Dermis microvascular lymphatic vessel endothelial cell (primary cell): ENCODE data around the gene C12orf60. TPM values are rescaled to one million over a fixed set of nuclear protein-coding genes. Genes with fewer than 3 reads are reported as not detected.
A peak's percentile ranks its signal among the peaks of the same experiment; 100 is the strongest.

ENCODE experiments used
- DNase-seq, 2 donors: peaks; one replicate each; pipeline versions ENCODE4 v3.0.0 to v3.0.0-alpha.2; 2010; ENCODE audit warnings: low read depth in 2 of 2
- total RNA-seq: library from RNA; depleted of rRNA; stranded (reverse); fragments of >200 nt; gene quantifications from 2 replicates; pipeline ENCODE4 v1.2.1, GENCODE V29; 2014

The C12orf60 gene
- total RNA-seq, 1 donor from 2014 or later = 0.77 TPM

DNA sequence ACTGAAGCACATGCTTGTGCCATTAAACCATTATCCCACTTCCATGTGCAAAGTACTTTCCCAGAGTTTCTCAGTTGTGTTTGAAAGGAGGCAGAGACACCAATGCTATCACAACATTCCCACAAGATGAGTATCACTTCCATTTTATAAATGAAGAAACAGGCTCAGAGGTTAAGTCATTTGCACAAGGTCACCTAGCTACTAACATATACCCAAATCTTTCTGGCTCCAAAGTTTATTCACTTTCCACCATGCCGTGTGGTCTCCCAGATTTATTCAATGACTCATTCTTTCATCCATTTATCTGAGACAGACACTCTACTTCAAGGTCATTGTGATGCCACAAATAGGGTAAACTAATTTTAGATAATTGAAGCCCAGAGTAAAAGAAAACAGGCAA, 30.5 kb downstream of the C12orf60 start:
- peak in 1 of 2 donors; percentile 21 for DNase-seq

DNA sequence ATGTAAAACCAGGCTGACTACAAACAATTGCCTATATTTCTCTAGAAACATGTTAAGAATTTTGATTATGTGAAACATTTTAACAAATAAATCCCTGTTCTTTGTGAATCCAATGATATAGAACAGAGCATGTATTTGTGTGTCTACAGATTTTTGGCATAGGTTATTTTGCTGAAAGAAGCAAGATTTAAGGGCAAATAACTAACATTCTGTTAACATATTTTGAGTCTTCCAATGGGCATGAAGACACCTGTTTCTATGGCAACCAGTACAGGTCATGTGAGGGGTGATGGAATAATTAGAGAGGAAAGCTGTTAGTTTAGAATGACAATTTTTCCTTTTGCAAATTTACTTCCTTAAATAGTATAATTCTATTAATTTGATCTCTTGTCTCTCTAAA, 31.0 kb downstream of the C12orf60 start:
- DNase-seq = no peak

DNA sequence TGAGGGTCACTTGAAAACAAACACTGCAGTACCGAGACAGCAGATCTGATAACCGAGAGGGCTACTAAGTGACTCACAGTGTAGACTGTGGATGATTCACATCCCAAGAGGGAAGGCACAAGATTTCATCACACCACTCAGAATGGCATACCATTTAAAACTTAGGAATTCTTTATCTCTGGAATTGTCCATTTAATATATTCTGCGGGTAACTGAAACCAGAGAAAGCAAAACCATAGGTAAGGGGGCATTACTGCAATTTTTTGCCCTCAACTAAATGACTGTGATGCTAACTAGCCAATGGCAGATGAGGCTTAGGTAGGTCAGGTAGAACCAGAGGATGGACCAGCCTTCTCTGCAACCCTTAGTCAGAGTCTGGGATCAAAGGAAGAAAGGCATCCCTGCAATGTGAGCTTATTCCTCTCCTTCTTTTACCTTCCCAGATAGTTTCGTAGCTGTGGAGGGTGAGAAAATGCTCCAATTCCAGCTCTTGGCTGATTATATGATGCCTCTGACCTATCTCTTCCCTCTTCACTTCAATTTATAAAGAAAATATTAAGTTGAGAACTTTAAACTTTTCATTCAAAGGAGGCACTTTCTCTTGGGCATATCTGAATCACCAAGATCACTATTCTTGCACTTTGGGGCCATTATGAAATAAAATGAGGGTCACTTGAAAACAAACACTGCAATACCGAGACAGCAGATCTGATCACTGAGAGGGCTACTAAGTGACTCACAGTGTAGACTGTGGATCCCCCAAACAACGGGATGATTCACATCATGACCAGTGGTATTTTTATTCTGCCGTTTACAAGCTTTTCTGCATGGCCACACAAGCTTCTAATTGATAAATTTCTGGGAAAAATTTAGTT, 33.1 kb downstream of the C12orf60 start:
- peak in 1 of 2 donors; percentile 89 for DNase-seq

- no peak for DNase-seq
These were observed 35.8 kb downstream of the C12orf60 start for GRCh38 chr12:14839262-14839661.

GRCh38 chr12:14840616-14841015, 37.1 kb downstream of the C12orf60 start:
- no peak for DNase-seq

- peak; percentile 95 to 97 for DNase-seq
These were observed 38.3 kb downstream of the C12orf60 start for GRCh38 chr12:14841761-14842160.

- no peak for DNase-seq
These were observed 38.8 kb downstream of the C12orf60 start for GRCh38 chr12:14842315-14842714.

DNA sequence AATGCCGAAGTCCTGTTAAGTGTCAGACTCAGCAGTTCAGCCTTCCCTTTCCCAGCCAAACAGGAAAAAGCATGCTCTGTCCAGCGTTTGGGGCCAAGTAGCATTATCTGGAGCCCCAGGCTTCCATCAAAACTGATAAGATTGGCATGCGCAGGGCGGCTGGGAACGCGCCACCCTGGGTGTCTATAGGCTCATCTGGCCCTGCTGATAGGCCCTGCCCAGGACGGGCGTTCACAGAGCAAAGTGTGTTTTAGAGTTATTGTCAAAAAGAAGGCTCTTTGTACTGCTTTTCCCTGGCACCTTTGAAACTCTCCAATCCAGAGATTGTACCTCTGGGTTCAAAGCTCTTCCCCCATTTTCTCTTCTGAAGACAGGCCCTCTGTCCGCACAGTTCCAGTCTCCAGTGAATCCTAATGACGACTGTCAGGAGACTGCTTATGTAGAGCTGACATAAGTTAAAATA, 40.0 kb downstream of the C12orf60 start, which contains the start of gene ART4:
Gene ART4, minus strand, starts transcription at position 102 of the 463 bp plus-strand sequence. CDS start 413 bp downstream, outside the sequence.
- peak; percentile 93 to 96 for DNase-seq

DNA sequence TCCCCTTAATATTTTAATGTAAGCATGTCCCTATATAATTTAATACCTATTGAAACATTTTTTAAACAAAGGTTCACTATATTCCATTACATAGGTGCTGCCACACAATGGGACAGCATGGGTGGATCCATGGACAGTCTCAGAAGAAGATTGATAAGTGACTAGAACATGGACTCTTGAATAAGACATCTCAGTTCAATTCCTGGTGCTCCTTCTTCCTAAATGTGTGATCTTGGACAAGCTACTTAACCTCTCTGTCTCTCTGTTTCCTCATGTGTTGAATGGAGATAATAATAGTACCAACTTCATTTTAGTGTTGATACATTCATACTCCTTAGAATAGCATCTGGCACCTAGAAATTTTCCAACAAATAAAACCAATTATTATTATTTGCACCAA, 40.9 kb downstream of the C12orf60 start:
- DNase-seq = no peak

DNA sequence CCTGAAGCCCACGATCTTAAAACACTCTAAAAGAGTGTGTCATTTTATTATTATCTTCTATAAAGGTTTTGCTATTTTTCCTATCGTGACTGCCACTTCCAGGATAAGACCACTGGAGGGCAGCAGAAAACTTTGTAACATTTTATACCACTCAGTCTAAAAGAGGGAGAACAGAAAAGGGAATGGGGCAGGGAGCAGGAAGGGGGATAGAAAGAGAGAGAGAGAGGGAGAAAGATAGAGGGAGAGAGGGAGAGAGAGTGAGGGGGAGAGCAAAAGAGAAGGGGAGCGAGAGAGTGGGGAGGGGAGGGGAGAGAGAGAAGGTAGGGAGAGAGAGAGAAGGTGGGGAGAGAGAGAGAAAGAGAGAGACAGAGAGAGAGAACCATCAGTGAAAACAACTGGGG, 41.9 kb downstream of the C12orf60 start:
- DNase-seq = peak; percentile 63 to 79

GRCh38 chr12:14846042-14846587, 42.6 kb downstream of the C12orf60 start:
- DNase-seq = peak in 1 of 2 donors; percentile 44

- peak in 1 of 2 donors; percentile 79 for DNase-seq
These were observed 43.6 kb downstream of the C12orf60 start for GRCh38 chr12:14846876-14847580.

GRCh38 chr12:14849661-14850060, 46.2 kb downstream of the C12orf60 start:
- DNase-seq = peak in 1 of 2 donors; percentile 78

DNA sequence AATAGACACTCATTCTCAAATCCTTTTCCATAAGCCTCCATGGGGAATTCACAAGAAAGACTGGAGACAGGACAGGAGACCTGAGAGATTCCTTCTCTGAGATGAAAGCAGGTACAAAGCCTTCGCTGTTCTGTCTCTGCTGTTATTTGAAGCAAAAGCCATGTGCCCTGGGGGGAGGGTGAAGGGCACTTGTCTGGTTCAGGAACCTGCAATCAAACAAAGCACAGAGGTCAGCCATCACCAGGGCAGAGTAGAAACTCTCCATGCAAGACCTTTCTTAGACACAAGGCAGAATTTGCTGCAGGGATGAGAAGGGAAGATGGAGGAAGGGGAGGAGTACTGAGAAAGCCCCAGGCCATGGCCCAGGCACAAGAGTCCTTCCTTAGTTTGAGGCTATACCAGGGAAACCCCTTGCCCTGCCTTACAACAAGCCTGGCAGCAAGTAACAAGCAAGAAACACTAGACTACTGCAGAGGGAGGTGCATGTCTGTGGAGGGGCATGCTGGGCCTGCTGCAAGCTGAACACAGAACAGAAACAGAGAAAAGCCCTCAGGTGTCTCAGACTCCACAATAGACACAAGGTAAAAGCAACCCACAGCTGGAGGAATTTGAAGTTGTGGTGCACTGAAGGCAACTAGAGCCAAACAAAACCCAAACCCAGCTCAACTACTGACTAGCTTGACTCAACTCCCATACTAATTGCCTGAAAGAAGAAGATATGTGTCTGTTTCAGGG, 47.6 kb downstream of the C12orf60 start:
- DNase-seq = no peak

DNA sequence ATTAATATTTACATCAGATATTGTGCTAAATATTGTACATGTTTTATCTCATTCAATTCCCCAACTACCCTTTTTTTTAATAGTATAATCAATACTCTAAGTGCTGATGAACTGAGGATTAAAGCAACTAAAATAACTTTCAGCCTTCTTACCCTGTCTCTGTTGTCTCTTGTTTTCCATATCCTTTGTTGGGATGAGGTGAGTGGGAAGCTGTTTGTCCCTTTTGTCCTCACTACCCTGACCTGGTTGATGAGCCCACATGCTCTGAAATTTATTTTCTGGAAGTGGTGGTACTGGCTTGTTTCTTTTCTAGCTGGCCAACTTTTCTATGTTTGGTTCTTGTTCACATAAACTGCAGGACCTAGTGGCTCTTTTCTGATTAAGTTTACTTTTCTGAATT, 49.4 kb downstream of the C12orf60 start:
- DNase-seq = no peak

GRCh38 chr12:14853961-14854360, 50.5 kb downstream of the C12orf60 start:
- no peak for DNase-seq

GRCh38 chr12:14854586-14855183, 51.2 kb downstream of the C12orf60 start:
- DNase-seq = no peak

DNA sequence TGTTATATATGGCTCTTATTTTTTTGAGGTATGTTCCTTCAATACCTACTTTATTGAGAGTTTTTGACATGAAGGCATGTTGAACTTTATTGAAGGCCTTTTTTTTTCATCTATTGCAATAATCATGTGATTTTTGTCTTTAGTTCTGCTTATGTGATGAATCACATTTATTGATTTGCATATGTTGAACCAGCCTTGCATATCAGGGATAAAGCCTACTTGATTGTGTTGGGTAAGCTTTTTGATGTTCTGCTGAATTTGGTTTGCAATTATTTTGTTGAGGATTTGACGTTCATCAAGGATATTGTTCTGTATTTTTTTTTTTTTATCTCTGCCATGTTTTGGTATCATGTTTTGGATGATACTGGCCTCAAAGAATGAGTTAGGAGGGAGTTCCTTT, 55.0 kb downstream of the C12orf60 start:
- no peak for DNase-seq

- no peak for DNase-seq
These were observed 57.0 kb downstream of the C12orf60 start for GRCh38 chr12:14860490-14860889.

DNA sequence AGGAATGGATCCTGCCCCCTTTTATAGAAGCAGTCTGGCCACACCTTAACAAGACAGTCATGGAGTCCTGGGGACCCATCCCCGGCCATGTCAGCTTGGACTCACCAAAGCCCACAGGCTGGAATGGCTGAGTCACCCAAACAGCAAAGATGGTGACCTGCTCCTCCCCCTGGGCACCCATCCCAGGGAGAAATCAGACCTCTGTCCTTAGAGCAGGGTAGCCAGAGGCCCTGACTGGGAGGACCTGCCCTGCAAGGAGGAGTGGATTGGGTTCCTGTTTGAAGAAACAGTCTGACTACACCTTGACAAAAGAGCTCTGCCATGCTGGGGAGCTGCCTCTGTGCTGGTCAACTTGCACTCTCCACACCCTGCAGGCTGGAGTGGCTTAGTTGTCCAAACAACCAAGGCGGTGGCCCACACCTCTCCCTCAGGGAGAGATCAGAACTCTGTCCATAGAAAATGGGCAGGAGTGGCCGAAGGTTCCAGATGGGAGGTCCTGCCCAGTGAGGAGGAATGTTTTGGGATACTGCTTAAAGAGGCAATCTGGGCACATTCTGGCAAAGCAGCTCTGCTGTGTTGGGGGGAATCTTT, 65.5 kb downstream of the C12orf60 start:
- DNase-seq = no peak

DNA sequence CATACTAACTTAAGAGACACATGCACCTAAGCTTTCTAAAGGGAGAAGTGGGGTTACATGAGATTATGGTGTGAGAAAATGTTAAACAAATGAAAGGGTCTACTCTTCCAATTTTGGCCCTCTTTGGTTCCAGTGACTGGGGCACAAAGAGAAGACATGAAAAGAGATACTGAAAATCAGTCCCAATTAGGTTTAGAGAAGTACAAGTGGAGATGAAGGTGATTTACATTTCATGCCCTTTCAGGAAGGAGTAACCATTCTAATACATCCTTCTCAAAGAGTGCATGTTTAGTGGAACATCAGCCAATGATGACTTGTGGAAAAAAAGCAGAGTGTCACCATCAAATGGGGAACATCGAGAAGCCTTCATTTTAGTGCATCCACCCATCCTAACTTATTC, 67.8 kb downstream of the C12orf60 start:
- DNase-seq = no peak
